GM23338 (cell line): ENCODE data around the gene MAP4K4.

ENCODE experiments used
- CREB1 ChIP-seq: fragments of 250-450 bp; sonication (Bioruptor Pico); IDR thresholded peaks from 2 replicates; pipeline ENCODE4 v1.5.0; 2020; ENCODE audit warnings: low read depth, mild to moderate bottlenecking, moderate library complexity
- CTCF ChIP-seq, 2 experiments: fragments of 200-600 bp in 1 of 2; sonication (generic) in 1 of 2; conservative IDR thresholded peaks; 2 replicates each; pipeline versions ENCODE4 v1.5.1 to v1.6.1; 2016 to 2017; ENCODE audit warnings: antibody characterized with exemption in 2 of 2, low read depth in 2 of 2, mild to moderate bottlenecking in 2 of 2, moderate library complexity in 1 of 2
- ETS1 ChIP-seq: IDR thresholded peaks from 2 replicates; pipeline ENCODE4 v1.6.1; 2016; ENCODE audit warnings: antibody characterized with exemption
- EZH2 ChIP-seq: fragments of 200-600 bp; sonication (generic); IDR thresholded peaks from one replicate; pipeline ENCODE4 v1.8.0; 2017; ENCODE audit warnings: antibody characterized with exemption, mild to moderate bottlenecking, low read depth; ENCODE audit not compliant: unreplicated experiment
- EZH2phosphoT487 ChIP-seq: fragments of 200-600 bp; sonication (generic); IDR thresholded peaks from one replicate; pipeline ENCODE4 v1.8.1; 2018; ENCODE audit warnings: antibody characterized with exemption; ENCODE audit not compliant: unreplicated experiment
- JUNB ChIP-seq: IDR thresholded peaks from one replicate; pipeline ENCODE4 v1.6.1; 2016; ENCODE audit warnings: antibody characterized with exemption; ENCODE audit not compliant: unreplicated experiment
- POLR2AphosphoS5 ChIP-seq: IDR thresholded peaks from 2 replicates; pipeline ENCODE4 v1.6.1; 2016; ENCODE audit warnings: antibody characterized with exemption, low read depth
- STAT1 ChIP-seq: IDR thresholded peaks from one replicate; pipeline ENCODE4 v1.6.1; 2016; ENCODE audit warnings: antibody characterized with exemption; ENCODE audit not compliant: unreplicated experiment

GRCh38 chr2:101806701-101807100 is 109.2 kb downstream of the MAP4K4 start:
- TF ChIP-seq CTCF (conservative IDR thresholded peaks at IDR 0.05; ENCODE audit: low read depth in 2 of 2) (no peak), EZH2 (no peak), ETS1 (no peak), POLR2AphosphoS5 (no peak), CREB1 (no peak), EZH2phosphoT487 (no peak), JUNB (no peak), STAT1 (no peak)
